ENCODE data around the gene PER3.

The PER3 gene

GRCh38 chr1:7869136-7869920, 85.2 kb downstream of the PER3 start:
- no peak for TF ChIP-seq CTCF (IDR thresholded peaks at IDR 0.05; ENCODE audit: extremely low read depth, missing control alignments)

GRCh38 chr1:7871136-7871535, 87.0 kb downstream of the PER3 start:
- no peak for DNase-seq (ENCODE audit: low spot score)
- no peak for TF ChIP-seq CTCF (IDR thresholded peaks at IDR 0.05; ENCODE audit: extremely low read depth, missing control alignments)

More at GRCh38 chr1:7869136-7869920, 85.2 kb downstream of the PER3 start:
- no peak for DNase-seq (ENCODE audit: low spot score)

- DNase-seq (ENCODE audit: low spot score): no peak
- no peak for TF ChIP-seq CTCF (IDR thresholded peaks at IDR 0.05; ENCODE audit: extremely low read depth, missing control alignments)
These were observed 90.0 kb downstream of the PER3 start for GRCh38 chr1:7873801-7874795.

- no peak for DNase-seq (ENCODE audit: low spot score)
- TF ChIP-seq CTCF (IDR thresholded peaks at IDR 0.05; ENCODE audit: extremely low read depth, missing control alignments): no peak
These were observed 93.9 kb downstream of the PER3 start for GRCh38 chr1:7878027-7878426.

- DNase-seq (ENCODE audit: low spot score): no peak
- no peak for TF ChIP-seq CTCF (IDR thresholded peaks at IDR 0.05; ENCODE audit: extremely low read depth, missing control alignments)
These were observed 95.1 kb downstream of the PER3 start for GRCh38 chr1:7879228-7879627.

- no peak for TF ChIP-seq CTCF (IDR thresholded peaks at IDR 0.05; ENCODE audit: extremely low read depth, missing control alignments)
- no peak for DNase-seq (ENCODE audit: low spot score)
These were observed 100.7 kb downstream of the PER3 start for GRCh38 chr1:7884757-7885156.

All from GM20000 (cell line).